Kidney (tissue), 14 donors: ENCODE results near the gene CEP20. TPM values are rescaled to one million over a fixed set of nuclear protein-coding genes. Genes with fewer than 3 reads are reported as not detected.

Experiments
- DNase-seq, 5 donors: peaks; one replicate each; pipeline ENCODE4 v3.0.0-alpha.2; 2013 to 2020
- FAIRE-seq: peaks from 2 replicates; lab custom pipeline; 2012; peaks lifted over from hg19 to GRCh38; lab: Jason Lieb, UNC
- H3K27ac ChIP-seq, 2 donors: one replicate each; pipeline ENCODE4 v1.7.0; 2013; ENCODE audit warnings: low read depth in 2 of 2, low read length in 2 of 2, inconsistent platforms in 1 of 2
- H3K27me3 ChIP-seq: one replicate; pipeline ENCODE4 v1.7.1; 2013; ENCODE audit warnings: low read length, inconsistent platforms; ENCODE audit not compliant: control insufficient read depth, insufficient read depth
- H3K36me3 ChIP-seq, 3 donors: one replicate each; pipeline versions ENCODE4 v1.7.0 to v1.7.1; 2013; ENCODE audit warnings: low read length in 3 of 3, control low read depth in 1 of 3, inconsistent platforms in 1 of 3; ENCODE audit not compliant: insufficient read depth in 3 of 3, control insufficient read depth in 2 of 3
- H3K4me1 ChIP-seq, 3 donors: one replicate each; pipeline versions ENCODE4 v1.7.0 to v1.7.1; 2013; ENCODE audit warnings: low read length in 3 of 3, inconsistent platforms in 1 of 3, low read depth in 1 of 3; ENCODE audit not compliant: control insufficient read depth in 2 of 3, insufficient read depth in 2 of 3
- H3K4me3 ChIP-seq, 3 donors: one replicate each; pipeline versions ENCODE4 v1.7.0 to v1.8.1; 2013; ENCODE audit warnings: low read length in 3 of 3, control low read depth in 1 of 3, inconsistent platforms in 1 of 3
- H3K9ac ChIP-seq, 3 donors: one replicate each; pipeline versions ENCODE4 v1.7.0 to v1.7.1; 2013; ENCODE audit warnings: low read length in 3 of 3, control low read depth in 1 of 3, inconsistent platforms in 1 of 3
- H3K9me3 ChIP-seq, 3 donors: one replicate each; pipeline versions ENCODE4 v1.7.0 to v1.7.1; 2013; ENCODE audit warnings: low read length in 3 of 3, control low read depth in 1 of 3, inconsistent platforms in 1 of 3; ENCODE audit not compliant: control insufficient read depth in 2 of 3, insufficient read depth in 1 of 3
- intact Hi-C: fragments of 100-400 bp; cut with DNase I; formaldehyde crosslinking; loops from one replicate; pipeline ENCODE4 v1.11.1; 2022
- polyA plus RNA-seq: library from polyadenylated mRNA; stranded (reverse); fragments of 350-450 nt; fragmentation: Illumina TruSeq; extraction: RNeasy Lipid Tissue Mini Kit (QIAGEN cat#74804); gene quantifications from one replicate; pipeline ENCODE4 v1.2.3, GENCODE V29; 2014; ENCODE audit warnings: low read depth, low replicate concordance; ENCODE audit not compliant: insufficient read depth
- total RNA-seq: library from RNA; stranded (reverse); fragmentation: NEBNext Ultra II Directional; extraction: Animal tissue kit (Norgen Biotek cat#: 25700); gene quantifications from one replicate; pipeline ENCODE4 v1.2.1, GENCODE V29; 2021
- TF ChIP-seq, protein P1 (sequence below): IDR thresholded peaks from 3 replicates; pipeline ENCODE4 v1.5.1; 2012; ENCODE audit warnings: mild to moderate bottlenecking, moderate library complexity, borderline replicate concordance; ENCODE audit not compliant: insufficient read depth; ENCODE audit errors: extremely low read depth
- donor health status: control.
- donor health status: control.
- donor health status: control.
- donor health status: control.
- donor health status: control.
- donor health status: DM: yes; HTN: yes; CAD: no.
- donor health status: Normal renal cell carcinoma (clear cell type).

CEP20 gene
- total and polyA plus RNA-seq, 2 donors from 2014 or later, result 24.8 to 28.9 TPM

DNA sequence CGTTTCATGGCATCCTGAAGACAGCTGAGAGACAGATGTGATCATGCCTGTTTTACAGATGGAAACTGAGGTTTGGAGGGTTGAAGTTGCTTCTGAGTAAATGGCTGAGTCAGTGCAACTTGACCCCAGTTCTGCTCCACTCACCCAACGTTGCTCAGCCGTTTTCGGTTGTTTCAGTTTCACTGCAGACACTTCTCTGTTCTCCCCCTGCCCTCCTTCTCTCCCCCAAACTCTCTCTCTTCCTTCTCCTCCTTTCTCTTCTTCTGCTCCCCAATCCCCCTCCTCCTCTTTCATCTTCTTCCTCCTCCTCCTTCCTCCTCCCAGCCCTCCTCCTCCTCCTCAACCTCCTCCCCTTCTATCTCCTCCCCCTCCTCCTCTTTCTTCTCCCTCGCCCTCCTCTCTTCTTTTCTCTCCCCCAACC is 9.4 kb upstream of the CEP20 start:
- FAIRE-seq, result no peak
- H3K9me3 ChIP-seq, result no peaks in the 10 kb centered on the region
- TF ChIP-seq, protein P1, sequence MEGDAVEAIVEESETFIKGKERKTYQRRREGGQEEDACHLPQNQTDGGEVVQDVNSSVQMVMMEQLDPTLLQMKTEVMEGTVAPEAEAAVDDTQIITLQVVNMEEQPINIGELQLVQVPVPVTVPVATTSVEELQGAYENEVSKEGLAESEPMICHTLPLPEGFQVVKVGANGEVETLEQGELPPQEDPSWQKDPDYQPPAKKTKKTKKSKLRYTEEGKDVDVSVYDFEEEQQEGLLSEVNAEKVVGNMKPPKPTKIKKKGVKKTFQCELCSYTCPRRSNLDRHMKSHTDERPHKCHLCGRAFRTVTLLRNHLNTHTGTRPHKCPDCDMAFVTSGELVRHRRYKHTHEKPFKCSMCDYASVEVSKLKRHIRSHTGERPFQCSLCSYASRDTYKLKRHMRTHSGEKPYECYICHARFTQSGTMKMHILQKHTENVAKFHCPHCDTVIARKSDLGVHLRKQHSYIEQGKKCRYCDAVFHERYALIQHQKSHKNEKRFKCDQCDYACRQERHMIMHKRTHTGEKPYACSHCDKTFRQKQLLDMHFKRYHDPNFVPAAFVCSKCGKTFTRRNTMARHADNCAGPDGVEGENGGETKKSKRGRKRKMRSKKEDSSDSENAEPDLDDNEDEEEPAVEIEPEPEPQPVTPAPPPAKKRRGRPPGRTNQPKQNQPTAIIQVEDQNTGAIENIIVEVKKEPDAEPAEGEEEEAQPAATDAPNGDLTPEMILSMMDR, result no peak
- intact Hi-C loops, result no loop called here
- peak in 2 of 5 donors; percentile 10 to 17 for DNase-seq
- no peaks in the 10 kb centered on the region for H3K27me3 ChIP-seq
- no peak overlapping the region for H3K27ac ChIP-seq
- H3K36me3 ChIP-seq, result no peaks in the 10 kb centered on the region
- H3K4me1 ChIP-seq, result peaks cover 0 to 4% (median 0%) of the 10 kb centered on the region in 3 donors
- no peak overlapping the region for H3K9ac ChIP-seq
- no peak overlapping the region for H3K4me3 ChIP-seq

DNA sequence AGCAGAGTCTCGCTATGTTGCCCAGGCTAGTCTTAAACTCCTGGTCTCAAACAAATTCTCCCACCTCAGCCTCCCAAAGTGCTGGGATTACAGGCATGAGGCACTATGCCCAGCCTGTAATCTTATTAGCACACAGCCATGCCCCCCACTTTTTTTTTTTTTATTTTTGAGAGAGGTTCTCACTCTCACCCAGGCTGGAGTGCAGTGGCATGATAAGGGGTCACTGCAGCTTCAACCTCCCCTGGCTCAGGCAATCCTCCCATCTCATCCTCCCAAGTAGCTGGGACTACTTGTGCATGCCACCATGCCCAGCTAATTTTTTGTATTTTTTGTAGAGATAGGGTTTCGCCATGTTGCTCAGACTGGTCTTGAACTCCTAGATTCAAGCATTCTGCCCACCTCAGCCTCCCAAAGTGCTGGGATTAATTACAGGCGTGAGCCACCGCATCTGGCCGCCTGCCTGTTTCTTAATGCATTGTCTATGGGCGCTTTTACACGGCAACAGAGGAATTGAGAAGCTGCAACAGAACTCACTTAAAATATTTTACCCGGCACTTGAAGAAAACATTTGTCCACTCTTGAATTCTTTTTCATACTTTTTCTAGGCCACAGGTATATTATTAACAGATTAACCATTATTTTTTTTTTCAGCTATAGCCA is 8.8 kb upstream of the CEP20 start:
- Histone ChIP-seq H3K9ac (no peak overlapping the region), H3K27me3 (no peaks in the 10 kb centered on the region), H3K27ac (no peak overlapping the region), H3K36me3 (no peaks in the 10 kb centered on the region), H3K9me3 (no peaks in the 10 kb centered on the region), H3K4me1 (peaks cover 0 to 4% (median 0%) of the 10 kb centered on the region in 3 donors), H3K4me3 (no peak overlapping the region)
- intact Hi-C loops, result no loop called here
- no peak for DNase-seq
- TF ChIP-seq, protein P1, result no peak
- FAIRE-seq, result no peak

DNA sequence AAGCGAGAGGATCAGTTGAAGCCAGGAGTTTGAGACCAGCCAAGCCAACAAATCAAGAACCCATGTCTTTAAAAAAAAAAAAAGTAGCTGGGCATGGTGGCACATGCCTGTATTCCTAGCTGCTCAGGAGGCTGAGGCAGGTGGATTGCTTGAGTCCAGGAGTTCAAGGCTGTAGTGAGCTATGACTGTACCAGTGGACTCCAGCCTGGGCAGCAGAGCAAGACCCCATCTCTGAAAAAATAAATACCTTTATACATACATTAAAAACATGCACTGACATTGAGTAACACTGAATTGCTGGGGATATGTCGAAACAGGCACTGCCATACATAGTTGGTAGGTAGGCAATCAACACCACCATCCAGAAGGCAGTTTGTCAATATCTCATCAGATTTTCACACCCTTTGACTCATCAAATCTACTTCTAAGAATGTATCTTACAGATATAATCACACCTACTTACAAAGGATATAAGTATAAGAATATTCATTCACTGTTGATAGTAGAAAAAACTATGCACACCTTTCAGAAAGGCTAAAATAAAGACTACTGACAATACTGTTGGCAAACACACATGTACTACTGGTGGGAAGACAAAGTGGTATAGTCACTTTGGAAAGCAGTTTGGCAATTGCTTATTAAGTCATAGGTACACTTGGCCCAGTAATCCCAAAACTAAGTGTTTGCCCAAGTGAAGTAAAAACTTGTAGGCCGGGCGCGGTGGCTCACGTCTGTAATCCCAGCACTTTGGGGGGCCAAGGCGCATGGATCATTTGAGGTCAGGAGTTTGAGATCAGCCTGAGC is 6.4 kb upstream of the CEP20 start:
- Histone ChIP-seq H3K9me3 (no peaks in the 10 kb centered on the region), H3K9ac (no peak overlapping the region), H3K27me3 (no peaks in the 10 kb centered on the region), H3K4me3 (no peak overlapping the region), H3K27ac (no peak overlapping the region), H3K4me1 (peaks cover 0 to 4% (median 0%) of the 10 kb centered on the region in 3 donors), H3K36me3 (no peaks in the 10 kb centered on the region)
- DNase-seq (no peak), FAIRE-seq (no peak)
- intact Hi-C loops, result no loop called here
- TF ChIP-seq, protein P1, result no peak
